GM23338 (cell line): Measurements from ENCODE around the gene MAPK11. TPM values are rescaled to one million over a fixed set of nuclear protein-coding genes. Genes with fewer than 3 reads are reported as not detected.

Source experiments
- ATAC-seq: fragments of 200-7000 bp; cut with Tn5 transposase; 3 replicates; pipeline ENCODE4 v1.9.1; 2020
- DNase-seq: peaks from one replicate; pipeline ENCODE4 v3.0.0-alpha.2; 2015; ENCODE audit warnings: low spot score
- H2AFZ ChIP-seq: fragments of 200-600 bp; sonication (generic); 2 replicates; pipeline ENCODE4 v1.8.0; 2016; ENCODE audit warnings: antibody characterized with exemption, mild to moderate bottlenecking, moderate library complexity
- H3F3A ChIP-seq: fragments of 200-600 bp; sonication (generic); replicated peaks from 2 replicates; pipeline ENCODE4 v1.8.0; 2017; ENCODE audit warnings: antibody characterized with exemption, mixed run types, low read depth
- H3K27ac ChIP-seq: fragments of 200-600 bp; sonication (generic); 2 replicates; pipeline ENCODE4 v1.6.1; 2016; ENCODE audit warnings: low read depth
- H3K27me3 ChIP-seq: fragments of 200-600 bp; sonication (generic); 2 replicates; pipeline ENCODE4 v1.8.0; 2016; ENCODE audit warnings: mild to moderate bottlenecking, mixed run types, moderate library complexity; ENCODE audit not compliant: insufficient read depth
- H3K36me3 ChIP-seq: fragments of 200-600 bp; sonication (generic); 2 replicates; pipeline ENCODE4 v1.8.0; 2016; ENCODE audit warnings: mild to moderate bottlenecking; ENCODE audit not compliant: insufficient read depth
- H3K4me1 ChIP-seq: fragments of 200-600 bp; sonication (generic); 2 replicates; pipeline ENCODE4 v1.8.0; 2016; ENCODE audit warnings: mild to moderate bottlenecking, moderate library complexity; ENCODE audit not compliant: insufficient read depth
- H3K4me2 ChIP-seq: fragments of 200-600 bp; sonication (generic); 2 replicates; pipeline ENCODE4 v1.7.1; 2017; ENCODE audit warnings: mixed run types
- H3K4me3 ChIP-seq: fragments of 200-600 bp; sonication (generic); 2 replicates; pipeline ENCODE4 v1.6.1; 2016; ENCODE audit warnings: mixed run types
- H3K79me2 ChIP-seq: fragments of 200-600 bp; sonication (generic); replicated peaks from 2 replicates; pipeline ENCODE4 v1.8.0; 2017; ENCODE audit warnings: mild to moderate bottlenecking; ENCODE audit not compliant: insufficient read depth
- H3K9me2 ChIP-seq: fragments of 200-600 bp; sonication (generic); 2 replicates; pipeline ENCODE4 v1.8.0; 2017; ENCODE audit not compliant: insufficient read depth
- H4K20me1 ChIP-seq: fragments of 200-600 bp; sonication (generic); replicated peaks from 2 replicates; pipeline ENCODE4 v1.8.0; 2017; ENCODE audit warnings: mild to moderate bottlenecking; ENCODE audit not compliant: insufficient read depth
- H3K27ac Mint-ChIP-seq: 2 replicates; pipeline ENCODE4 v1.8.0; 2020; ENCODE audit warnings: inconsistent platforms, mild to moderate bottlenecking, moderate library complexity, mixed read lengths
- H3K27me3 Mint-ChIP-seq: 3 replicates; pipeline ENCODE4 v1.8.0; 2022; ENCODE audit warnings: low read depth, mild to moderate bottlenecking, moderate library complexity, mixed read lengths, inconsistent platforms; ENCODE audit not compliant: insufficient read depth, poor library complexity
- H3K36me3 Mint-ChIP-seq: 3 replicates; pipeline ENCODE4 v1.8.0; 2021; ENCODE audit warnings: low read depth, mild to moderate bottlenecking, inconsistent platforms, moderate library complexity, mixed read lengths
- H3K4me1 Mint-ChIP-seq: 3 replicates; pipeline ENCODE4 v1.8.0; 2020; ENCODE audit warnings: mild to moderate bottlenecking, inconsistent platforms, mixed read lengths
- H3K4me3 Mint-ChIP-seq: 3 replicates; pipeline ENCODE4 v1.8.0; 2021; ENCODE audit warnings: moderate library complexity, mild to moderate bottlenecking, inconsistent platforms, mixed read lengths
- H3K9me3 Mint-ChIP-seq: 3 replicates; pipeline ENCODE4 v1.8.0; 2020; ENCODE audit warnings: moderate library complexity, mild to moderate bottlenecking, inconsistent platforms, mixed read lengths
- CREB1 ChIP-seq: fragments of 250-450 bp; sonication (Bioruptor Pico); IDR thresholded peaks from 2 replicates; pipeline ENCODE4 v1.5.0; 2020; ENCODE audit warnings: low read depth, mild to moderate bottlenecking, moderate library complexity
- CTCF ChIP-seq, 2 experiments: fragments of 200-600 bp in 1 of 2; sonication (generic) in 1 of 2; conservative IDR thresholded peaks; 2 replicates each; pipeline versions ENCODE4 v1.5.1 to v1.6.1; 2016 to 2017; ENCODE audit warnings: antibody characterized with exemption in 2 of 2, low read depth in 2 of 2, mild to moderate bottlenecking in 2 of 2, moderate library complexity in 1 of 2
- ETS1 ChIP-seq: IDR thresholded peaks from 2 replicates; pipeline ENCODE4 v1.6.1; 2016; ENCODE audit warnings: antibody characterized with exemption
- EZH2 ChIP-seq: fragments of 200-600 bp; sonication (generic); IDR thresholded peaks from one replicate; pipeline ENCODE4 v1.8.0; 2017; ENCODE audit warnings: antibody characterized with exemption, mild to moderate bottlenecking, low read depth; ENCODE audit not compliant: unreplicated experiment
- EZH2phosphoT487 ChIP-seq: fragments of 200-600 bp; sonication (generic); IDR thresholded peaks from one replicate; pipeline ENCODE4 v1.8.1; 2018; ENCODE audit warnings: antibody characterized with exemption; ENCODE audit not compliant: unreplicated experiment
- JUNB ChIP-seq: IDR thresholded peaks from one replicate; pipeline ENCODE4 v1.6.1; 2016; ENCODE audit warnings: antibody characterized with exemption; ENCODE audit not compliant: unreplicated experiment
- NANOG ChIP-seq: IDR thresholded peaks from 2 replicates; pipeline ENCODE4 v1.6.1; 2016; ENCODE audit warnings: antibody characterized with exemption, borderline replicate concordance
- POLR2AphosphoS5 ChIP-seq: IDR thresholded peaks from 2 replicates; pipeline ENCODE4 v1.6.1; 2016; ENCODE audit warnings: antibody characterized with exemption, low read depth
- REST ChIP-seq: IDR thresholded peaks from one replicate; pipeline ENCODE4 v1.6.1; 2018; ENCODE audit warnings: antibody characterized with exemption; ENCODE audit not compliant: unreplicated experiment
- STAT1 ChIP-seq: IDR thresholded peaks from one replicate; pipeline ENCODE4 v1.6.1; 2016; ENCODE audit warnings: antibody characterized with exemption; ENCODE audit not compliant: unreplicated experiment
- ZNF114 ChIP-seq: fragments of 250-450 bp; sonication (Bioruptor Pico); IDR thresholded peaks from 2 replicates; pipeline ENCODE4 v1.5.0; 2020; ENCODE audit warnings: mild to moderate bottlenecking, moderate library complexity
- ZNF462 ChIP-seq: fragments of 250-450 bp; sonication (Bioruptor Pico); IDR thresholded peaks from 2 replicates; pipeline ENCODE4 v1.5.0; 2020; ENCODE audit warnings: mild to moderate bottlenecking, moderate library complexity
- polyA plus RNA-seq: library from polyadenylated mRNA; unstranded; fragments of >200 nt; fragmentation: Nextera tagmentation; extraction: Ambion mirVana; gene quantifications from 2 replicates; pipeline ENCODE4 v1.2.1, GENCODE V29; 2016
- total RNA-seq: library from RNA; depleted of rRNA; stranded (reverse); fragments of >200 nt; shearing (Covaris generic); gene quantifications from 2 replicates; pipeline ENCODE4 v1.2.3, GENCODE V29; 2014

Gene MAPK11
- total and polyA plus RNA-seq, 2 experiments from 2014 or later = 0.34 to 1.9 TPM

GRCh38 chr22:50317178-50317577 is 47.0 kb upstream of the MAPK11 start:
- no peaks in the 10 kb centered on the region for H3K27me3 ChIP-seq
- no peak overlapping the region for H3K4me3 ChIP-seq
- Mint-ChIP-seq H3K36me3 (no peaks in the 10 kb centered on the region; the same call in 2 of the 3 replicates), H3K9me3 (no peaks in the 10 kb centered on the region), H3K27me3 (peaks cover 7% of the 10 kb centered on the region), H3K27ac (no peak overlapping the region), H3K4me1 (peaks cover 6% of the 10 kb centered on the region), H3K4me3 (no peak overlapping the region)
- no peak overlapping the region for H2AFZ ChIP-seq
- ATAC-seq = no peak
- DNase-seq = no peak
- H4K20me1 ChIP-seq = no peaks in the 10 kb centered on the region
- no peaks in the 10 kb centered on the region for H3K36me3 ChIP-seq
- no peaks in the 10 kb centered on the region for H3K4me1 ChIP-seq
- no peak overlapping the region for H3K27ac ChIP-seq
- no peaks in the 10 kb centered on the region for H3F3A ChIP-seq
- no peak for TF ChIP-seq ETS1
- TF ChIP-seq EZH2 = no peak
- TF ChIP-seq JUNB = no peak
- TF ChIP-seq STAT1 = no peak
- TF ChIP-seq ZNF114 = no peak
- no peak for TF ChIP-seq POLR2AphosphoS5
- TF ChIP-seq ZNF462 (CRISPR knock-in tag) = no peak
- no peak for TF ChIP-seq CREB1 (CRISPR knock-in tag)
- no peak for TF ChIP-seq NANOG
- no peak for TF ChIP-seq CTCF (conservative IDR thresholded peaks at IDR 0.05; ENCODE audit: low read depth in 2 of 2)
- no peak for TF ChIP-seq EZH2phosphoT487
- TF ChIP-seq REST = no peak
- H3K79me2 ChIP-seq = no peaks in the 10 kb centered on the region
- no peak overlapping the region for H3K4me2 ChIP-seq
- H3K9me2 ChIP-seq = no peaks in the 10 kb centered on the region
